IMR-90 (cell line): ENCODE data around the gene KRT6B. TPM values are rescaled to one million over a fixed set of nuclear protein-coding genes. Genes with fewer than 3 reads are reported as not detected.

Source experiments
- ATAC-seq: fragments of 200-7000 bp; cut with Tn5 transposase; 2 replicates; pipeline ENCODE4 v1.9.1; 2020; ENCODE audit warnings: low read depth, mild to moderate bottlenecking, moderate library complexity
- BruUV-seq: library from RNA; stranded (reverse); fragments of 400-500 nt; replicated peaks from 2 replicates; lab custom pipeline; 2021; lab: Mats Ljungman, UMichigan
- CTCF ChIA-PET: fragments of 300-600 bp; formaldehyde crosslinking; extraction: SDS; loops from one replicate; lab custom pipeline; 2021; ENCODE audit warnings: antibody characterized with exemption; lab: Yijun Ruan, JAX
- POLR2A ChIA-PET: fragments of 300-600 bp; sonication (Branson Sonifier 250); formaldehyde crosslinking; loops from one replicate; lab custom pipeline; 2022; ENCODE audit warnings: antibody characterized with exemption; ENCODE audit not compliant: unreplicated experiment; lab: Charles Lee
- DNase-seq: peaks from one replicate; pipeline ENCODE4 v3.0.0; 2013
- H2AFZ ChIP-seq: replicated peaks from 2 replicates; pipeline ENCODE3; 2013; ENCODE audit warnings: low read length, mild to moderate bottlenecking; ENCODE audit not compliant: poor library complexity
- H2AK5ac ChIP-seq: 2 replicates; pipeline ENCODE4 v1.6.1; 2013; ENCODE audit warnings: low read depth, low read length, inconsistent platforms
- H2AK9ac ChIP-seq: replicated peaks from 2 replicates; pipeline ENCODE3; 2013; ENCODE audit warnings: mild to moderate bottlenecking, low read depth, low read length, moderate library complexity; ENCODE audit not compliant: poor library complexity
- H2BK120ac ChIP-seq: 2 replicates; pipeline ENCODE4 v1.6.1; 2013; ENCODE audit warnings: low read depth, low read length, inconsistent platforms
- H2BK15ac ChIP-seq: 3 replicates; pipeline ENCODE4 v1.6.1; 2013; ENCODE audit warnings: low read depth, low read length, inconsistent platforms
- H2BK20ac ChIP-seq: 2 replicates; pipeline ENCODE4 v1.6.1; 2013; ENCODE audit warnings: low read depth, mild to moderate bottlenecking, inconsistent platforms, low read length, moderate library complexity
- H2BK5ac ChIP-seq: 2 replicates; pipeline ENCODE4 v1.6.1; 2013; ENCODE audit warnings: mild to moderate bottlenecking, low read depth, low read length, inconsistent platforms; ENCODE audit not compliant: poor library complexity, severe bottlenecking
- H3K14ac ChIP-seq: replicated peaks from 2 replicates; pipeline ENCODE4 v1.6.1; 2013; ENCODE audit warnings: low read depth, low read length, inconsistent platforms
- H3K18ac ChIP-seq: 2 replicates; pipeline ENCODE4 v1.6.1; 2013; ENCODE audit warnings: low read depth, low read length, control low read depth
- H3K23ac ChIP-seq: 2 replicates; pipeline ENCODE4 v1.6.1; 2013; ENCODE audit warnings: low read depth, low read length, inconsistent platforms
- H3K27ac ChIP-seq: 2 replicates; pipeline ENCODE4 v1.5.1; 2013; ENCODE audit warnings: mild to moderate bottlenecking, control low read depth, low read length; ENCODE audit not compliant: insufficient read depth
- H3K27me3 ChIP-seq: 2 replicates; pipeline ENCODE4 v1.6.1; 2013; ENCODE audit warnings: low read length; ENCODE audit not compliant: control insufficient read depth, insufficient read depth
- H3K36me3 ChIP-seq: 2 replicates; pipeline ENCODE4 v1.6.1; 2013; ENCODE audit warnings: low read length, mixed read lengths; ENCODE audit not compliant: control insufficient read depth, insufficient read depth
- H3K4ac ChIP-seq: 2 replicates; pipeline ENCODE4 v1.6.1; 2013; ENCODE audit warnings: low read depth, low read length, inconsistent platforms
- H3K4me1 ChIP-seq: 2 replicates; pipeline ENCODE4 v1.6.1; 2013; ENCODE audit warnings: low read length, mixed read lengths; ENCODE audit not compliant: control insufficient read depth, insufficient read depth
- H3K4me2 ChIP-seq: 2 replicates; pipeline ENCODE4 v1.6.1; 2013; ENCODE audit warnings: low read depth, mild to moderate bottlenecking, control low read depth, low read length, moderate library complexity
- H3K4me3 ChIP-seq: 2 replicates; pipeline ENCODE4 v1.5.1; 2013; ENCODE audit warnings: low read depth, mild to moderate bottlenecking, control low read depth, low read length, moderate library complexity; ENCODE audit not compliant: insufficient read depth
- H3K56ac ChIP-seq: 2 replicates; pipeline ENCODE4 v1.6.1; 2013; ENCODE audit warnings: low read length, inconsistent platforms; ENCODE audit not compliant: insufficient read depth; ENCODE audit errors: extremely low read depth
- H3K79me1 ChIP-seq, 2 experiments: 2 replicates each; pipeline ENCODE4 v1.6.1; 2013; ENCODE audit warnings: low read length in 2 of 2, inconsistent platforms in 1 of 2, low read depth in 1 of 2
- H3K9ac ChIP-seq: 2 replicates; pipeline ENCODE4 v1.6.1; 2013; ENCODE audit warnings: low read depth, low read length, control low read depth
- H3K9me1 ChIP-seq: 2 replicates; pipeline ENCODE4 v1.6.1; 2013; ENCODE audit warnings: low read length, inconsistent platforms; ENCODE audit not compliant: insufficient read depth
- H3K9me3 ChIP-seq: 2 replicates; pipeline ENCODE4 v1.6.1; 2013; ENCODE audit warnings: low read length; ENCODE audit not compliant: control insufficient read depth, insufficient read depth
- H4K20me1 ChIP-seq: 2 replicates; pipeline ENCODE4 v1.6.1; 2013; ENCODE audit warnings: low read length, inconsistent platforms; ENCODE audit not compliant: insufficient read depth
- H4K5ac ChIP-seq: 2 replicates; pipeline ENCODE4 v1.6.1; 2013; ENCODE audit warnings: mild to moderate bottlenecking, low read depth, low read length, control low read depth
- H4K8ac ChIP-seq, 2 experiments: 2 replicates each; pipeline ENCODE4 v1.6.1; 2013; ENCODE audit warnings: low read depth in 2 of 2, low read length in 2 of 2, control low read depth in 1 of 2, inconsistent platforms in 1 of 2
- H4K91ac ChIP-seq: 2 replicates; pipeline ENCODE4 v1.6.1; 2013; ENCODE audit warnings: low read depth, low read length, inconsistent platforms; ENCODE audit not compliant: insufficient read depth
- SMC3 ChIP-seq: fragments of 150-350 bp; IDR thresholded peaks from 2 replicates; pipeline ENCODE4 v1.6.1; 2016; ENCODE audit warnings: low read depth, mild to moderate bottlenecking, antibody characterized with exemption, low read length, moderate library complexity
- WGBS, 2 experiments: methylation state at CpG; one replicate each; pipeline versions ENCODE4 v1.1.5 to v1.1.7; 2013; ENCODE audit warnings: missing lambda C conversion rate in 2 of 2; ENCODE audit not compliant: insufficient read length in 1 of 2; ENCODE audit errors: extremely low coverage in 2 of 2; 5-methylcytosine and 5-hydroxymethylcytosine counted together
- dilution Hi-C: fragments of 300-500 bp; cut with HindIII; formaldehyde crosslinking; loops from one replicate; pipeline ENCODE4 v1.14.3; 2018; ENCODE audit warnings: low sequenced_read_pairs; ENCODE audit not compliant: unreplicated experiment
- in situ Hi-C: fragments of 300-500 bp; cut with MboI; formaldehyde crosslinking; loops from 3 replicates; pipeline ENCODE4 v1.14.3; 2019; ENCODE audit warnings: low sequenced_read_pairs, inconsistent platforms, mixed read lengths
- intact Hi-C: fragments of 100-400 bp; cut with micrococcal nuclease; formaldehyde crosslinking; loops from 2 replicates; pipeline ENCODE4 v1.10.0; 2022
- polyA plus RNA-seq, 3 experiments: library from polyadenylated mRNA; depleted of rRNA; stranded (reverse); fragments of >200 nt; gene quantifications; 2 replicates each; pipeline ENCODE4 v1.2.3, GENCODE V29; 2012; ENCODE audit warnings: low replicate concordance in 1 of 3
- total RNA-seq: library from RNA; depleted of rRNA; stranded (reverse); fragments of >200 nt; gene quantifications from 2 replicates; pipeline ENCODE4 v1.2.3, GENCODE V29; 2012

Gene KRT6B
- total and polyA plus RNA-seq, 2 of the 4 experiments (the other 2 are of a cell fraction), result not detected

DNA sequence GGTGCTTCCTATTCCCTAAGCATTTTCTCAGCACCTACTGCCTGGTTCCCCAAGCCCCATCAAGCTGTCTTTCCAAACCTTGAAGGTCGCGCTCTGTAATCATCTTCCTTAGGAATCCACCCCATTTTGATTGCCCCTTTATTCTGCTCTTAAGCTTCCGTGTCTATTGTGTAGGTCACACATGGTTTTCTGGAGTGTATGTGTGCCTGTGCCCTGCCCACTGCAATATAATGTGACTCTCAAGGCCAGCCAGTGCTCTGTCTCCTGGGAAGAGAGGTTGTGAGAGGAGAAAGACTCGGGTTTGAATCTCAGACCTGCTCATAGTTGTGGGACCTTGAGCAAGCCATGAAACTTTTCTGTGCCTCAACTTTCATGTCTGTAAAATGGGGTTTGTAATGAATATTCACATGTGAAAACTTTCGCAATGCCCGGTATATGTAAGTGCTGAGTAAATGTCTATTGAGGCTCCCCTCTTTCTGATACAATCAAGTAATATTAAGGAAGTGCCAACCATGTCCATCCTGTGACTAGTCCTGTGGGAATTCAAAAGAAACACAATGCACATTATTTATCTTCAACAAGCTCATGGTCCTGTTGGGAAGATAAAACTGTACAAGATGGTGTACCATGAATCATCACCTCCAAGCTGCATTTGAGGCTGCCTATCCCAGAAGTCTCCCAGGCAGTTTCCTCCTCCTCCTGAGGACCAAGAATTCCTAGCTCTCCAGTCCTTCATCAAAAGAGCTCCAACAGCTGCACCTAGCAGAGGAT, 17.0 kb downstream of the KRT6B start:
- Histone ChIP-seq H3K79me1 (no peaks in the 10 kb centered on the region), H4K20me1 (no peaks in the 10 kb centered on the region), H3K9me3 (no peaks in the 10 kb centered on the region), H4K8ac (no peak overlapping the region), H3K18ac (no peak overlapping the region), H3K9ac (no peak overlapping the region), H3K4me1 (no peaks in the 10 kb centered on the region), H2BK120ac (no peak overlapping the region), H3K36me3 (no peaks in the 10 kb centered on the region), H4K91ac (no peak overlapping the region), H3K4me3 (no peak overlapping the region), H3K27ac (no peak overlapping the region), H3K4ac (no peak overlapping the region), H2AK5ac (no peak overlapping the region), H3K9me1 (no peaks in the 10 kb centered on the region), H3K4me2 (no peak overlapping the region), H3K23ac (no peak overlapping the region), H3K27me3 (peaks cover 20% of the 10 kb centered on the region), H2AFZ (no peak overlapping the region), H2AK9ac (no peak overlapping the region), H2BK15ac (no peak overlapping the region), H3K56ac (no peak overlapping the region), H2BK20ac (no peak overlapping the region), H2BK5ac (no peak overlapping the region), H4K5ac (no peak overlapping the region), H3K14ac (no peak overlapping the region)
- intact Hi-C loops, result no loop called here
- BruUV-seq, result no TSS peak
- no peak for TF ChIP-seq SMC3
- no peak for ATAC-seq
- in situ Hi-C loops, result no loop called here
- peak; percentile 4 for DNase-seq
- 80% methylated on average over 1 of the region's 6 CpGs; no CpG with 5 or more reads in 1 of the 2 experiments for WGBS, 2 experiments
- dilution Hi-C loops, result no loop called here
- POLR2A ChIA-PET, result no interaction called here
- CTCF ChIA-PET, result no interaction called here
